ENCODE measurements around the gene CLIP1.

Gene CLIP1

DNA sequence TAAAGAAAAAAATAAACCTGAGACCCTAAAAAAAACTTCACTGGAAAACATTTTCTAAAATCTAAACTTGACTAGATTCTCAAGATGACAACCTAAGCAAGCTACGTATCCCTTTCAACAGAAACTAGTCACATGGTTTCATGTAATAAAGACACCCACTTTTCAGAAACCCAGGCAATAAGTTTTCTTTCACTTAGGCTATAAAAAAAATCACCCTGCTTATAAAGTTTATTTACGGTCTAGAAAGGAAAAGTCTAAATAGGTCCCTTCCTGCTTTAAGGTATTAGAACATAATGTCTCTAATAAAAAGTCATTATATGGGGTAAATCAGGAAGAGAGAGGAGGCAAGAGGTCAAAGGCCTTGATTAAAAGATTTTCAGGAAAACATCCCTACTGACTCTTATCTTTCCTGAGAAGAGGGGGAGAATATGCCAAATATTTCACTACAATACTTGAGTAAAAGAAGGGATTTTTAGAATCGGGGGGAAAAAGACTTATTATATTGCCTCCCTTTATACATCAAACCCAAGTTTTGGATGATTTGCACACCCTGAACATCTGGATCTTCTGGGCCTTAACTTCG is 9.5 kb downstream of the CLIP1 start:
- H3K27me3 ChIP-seq (ENCODE audit: insufficient read depth, low read length, poor library complexity): no peaks in the 10 kb centered on the region
- no peak overlapping the region for H2AFZ ChIP-seq (ENCODE audit: low read depth, low read length)
- H3K4me3 ChIP-seq (ENCODE audit: low read depth in 1 of 2, low read length in 2 of 2): no peak overlapping the region
- no peaks in the 10 kb centered on the region for H3K9me3 ChIP-seq (ENCODE audit: insufficient read depth, low read length, severe bottlenecking)
- H3K4me2 ChIP-seq (ENCODE audit: insufficient read depth, low read length): no peak overlapping the region
- DNase-seq: no peak
- TF ChIP-seq EZH2 (IDR thresholded peaks at IDR 0.05; ENCODE audit: borderline replicate concordance, low read depth, low read length, severe bottlenecking): no peak
- TF ChIP-seq, protein P1, sequence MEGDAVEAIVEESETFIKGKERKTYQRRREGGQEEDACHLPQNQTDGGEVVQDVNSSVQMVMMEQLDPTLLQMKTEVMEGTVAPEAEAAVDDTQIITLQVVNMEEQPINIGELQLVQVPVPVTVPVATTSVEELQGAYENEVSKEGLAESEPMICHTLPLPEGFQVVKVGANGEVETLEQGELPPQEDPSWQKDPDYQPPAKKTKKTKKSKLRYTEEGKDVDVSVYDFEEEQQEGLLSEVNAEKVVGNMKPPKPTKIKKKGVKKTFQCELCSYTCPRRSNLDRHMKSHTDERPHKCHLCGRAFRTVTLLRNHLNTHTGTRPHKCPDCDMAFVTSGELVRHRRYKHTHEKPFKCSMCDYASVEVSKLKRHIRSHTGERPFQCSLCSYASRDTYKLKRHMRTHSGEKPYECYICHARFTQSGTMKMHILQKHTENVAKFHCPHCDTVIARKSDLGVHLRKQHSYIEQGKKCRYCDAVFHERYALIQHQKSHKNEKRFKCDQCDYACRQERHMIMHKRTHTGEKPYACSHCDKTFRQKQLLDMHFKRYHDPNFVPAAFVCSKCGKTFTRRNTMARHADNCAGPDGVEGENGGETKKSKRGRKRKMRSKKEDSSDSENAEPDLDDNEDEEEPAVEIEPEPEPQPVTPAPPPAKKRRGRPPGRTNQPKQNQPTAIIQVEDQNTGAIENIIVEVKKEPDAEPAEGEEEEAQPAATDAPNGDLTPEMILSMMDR (IDR thresholded peaks at IDR 0.05; ENCODE audit: borderline replicate concordance, extremely low read depth, low read length, poor library complexity, severe bottlenecking): no peak
- H3K79me2 ChIP-seq (ENCODE audit: insufficient read depth, low read length): peaks cover 82% of the 10 kb centered on the region
- no peaks in the 10 kb centered on the region for H3K4me1 ChIP-seq (ENCODE audit: insufficient read depth, low read length)
- no peak for ATAC-seq (ENCODE audit: insufficient read depth, low read depth)
- H3K27ac ChIP-seq (ENCODE audit: low read length): no peak overlapping the region
- no peaks in the 10 kb centered on the region for H4K20me1 ChIP-seq (ENCODE audit: insufficient read depth, low read length)
- H3K36me3 ChIP-seq (ENCODE audit: insufficient read depth, low read length): peaks cover 3% of the 10 kb centered on the region; the same call in 1 of the 2 replicates
- no peak overlapping the region for H3K9ac ChIP-seq (ENCODE audit: low read depth, low read length)

DNA sequence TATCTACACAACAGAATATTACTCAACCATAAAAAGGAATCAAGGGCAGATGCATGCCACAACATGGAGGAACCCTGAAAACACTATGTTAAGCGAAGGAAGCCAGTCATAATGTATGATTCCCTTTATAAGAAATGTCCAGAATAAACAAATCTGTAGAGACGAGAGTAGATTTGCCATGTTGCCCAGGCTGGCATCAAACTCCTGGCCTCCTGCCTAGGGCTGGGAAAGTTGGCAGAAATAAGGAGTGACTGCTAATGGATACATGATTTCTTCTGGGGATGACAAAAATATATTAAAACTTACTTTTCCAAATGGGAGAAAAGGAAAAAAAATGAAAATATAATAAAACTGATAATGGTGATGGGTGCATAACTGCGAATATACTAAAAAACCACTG is 10.9 kb downstream of the CLIP1 start:
- H3K27ac ChIP-seq (ENCODE audit: low read length): no peak overlapping the region
- no peak overlapping the region for H2AFZ ChIP-seq (ENCODE audit: low read depth, low read length)
- peaks cover 82% of the 10 kb centered on the region for H3K79me2 ChIP-seq (ENCODE audit: insufficient read depth, low read length)
- ATAC-seq (ENCODE audit: insufficient read depth, low read depth) (no peak), DNase-seq (no peak)
- no peak overlapping the region for H3K4me3 ChIP-seq (ENCODE audit: low read depth in 1 of 2, low read length in 2 of 2)
- no peaks in the 10 kb centered on the region for H3K36me3 ChIP-seq (ENCODE audit: insufficient read depth, low read length)
- no peaks in the 10 kb centered on the region for H4K20me1 ChIP-seq (ENCODE audit: insufficient read depth, low read length)
- no peak for TF ChIP-seq EZH2 (IDR thresholded peaks at IDR 0.05; ENCODE audit: borderline replicate concordance, low read depth, low read length, severe bottlenecking)
- TF ChIP-seq, protein P1 (IDR thresholded peaks at IDR 0.05; ENCODE audit: borderline replicate concordance, extremely low read depth, low read length, poor library complexity, severe bottlenecking): no peak
- H3K9me3 ChIP-seq (ENCODE audit: insufficient read depth, low read length, severe bottlenecking): no peaks in the 10 kb centered on the region
- no peaks in the 10 kb centered on the region for H3K4me1 ChIP-seq (ENCODE audit: insufficient read depth, low read length)
- H3K9ac ChIP-seq (ENCODE audit: low read depth, low read length): no peak overlapping the region
- no peak overlapping the region for H3K4me2 ChIP-seq (ENCODE audit: insufficient read depth, low read length)
- no peaks in the 10 kb centered on the region for H3K27me3 ChIP-seq (ENCODE audit: insufficient read depth, low read length, poor library complexity)

DNA sequence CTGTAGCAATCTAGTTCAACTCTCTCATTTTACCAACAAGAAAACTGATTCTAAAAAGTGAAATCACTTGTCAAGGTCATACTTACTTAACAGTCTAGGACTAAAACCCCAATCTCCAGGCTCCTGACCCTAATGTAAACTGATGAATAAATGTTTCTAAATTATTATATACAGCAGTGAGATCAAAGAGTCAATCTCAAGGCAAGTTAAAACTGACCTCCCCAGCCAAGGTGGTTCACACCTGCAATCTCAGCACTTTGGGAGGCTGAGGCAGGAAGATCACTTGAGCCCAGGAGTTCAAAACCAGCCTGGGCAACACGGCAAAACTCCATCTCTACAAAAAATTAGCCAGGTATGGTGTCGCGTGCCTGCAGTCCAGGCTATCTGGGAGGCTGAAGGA is 15.3 kb downstream of the CLIP1 start:
- Histone ChIP-seq H3K4me1 (ENCODE audit: insufficient read depth, low read length) (no peaks in the 10 kb centered on the region), H3K36me3 (ENCODE audit: insufficient read depth, low read length) (no peaks in the 10 kb centered on the region), H3K27ac (ENCODE audit: low read length) (no peak overlapping the region), H2AFZ (ENCODE audit: low read depth, low read length) (no peak overlapping the region), H3K9me3 (ENCODE audit: insufficient read depth, low read length, severe bottlenecking) (no peaks in the 10 kb centered on the region), H3K27me3 (ENCODE audit: insufficient read depth, low read length, poor library complexity) (no peaks in the 10 kb centered on the region), H3K4me3 (ENCODE audit: low read depth in 1 of 2, low read length in 2 of 2) (no peak overlapping the region), H3K4me2 (ENCODE audit: insufficient read depth, low read length) (no peak overlapping the region), H3K9ac (ENCODE audit: low read depth, low read length) (no peak overlapping the region), H4K20me1 (ENCODE audit: insufficient read depth, low read length) (peaks cover 6% of the 10 kb centered on the region; the same call in 1 of the 2 replicates), H3K79me2 (ENCODE audit: insufficient read depth, low read length) (peaks cover 78% of the 10 kb centered on the region)
- TF ChIP-seq, protein P1 (IDR thresholded peaks at IDR 0.05; ENCODE audit: borderline replicate concordance, extremely low read depth, low read length, poor library complexity, severe bottlenecking): no peak
- TF ChIP-seq EZH2 (IDR thresholded peaks at IDR 0.05; ENCODE audit: borderline replicate concordance, low read depth, low read length, severe bottlenecking): no peak
- no peak for DNase-seq
- ATAC-seq (ENCODE audit: insufficient read depth, low read depth): no peak
